K562 (cell line): ENCODE data around the gene SLC7A6OS. TPM values are rescaled to one million over a fixed set of nuclear protein-coding genes. Genes with fewer than 3 reads are reported as not detected.

Source experiments
- ARNT ChIP-seq, 2 experiments: fragments of 450-650 bp; IDR thresholded peaks; 2 replicates each; pipeline ENCODE4 v1.6.1; 2016; ENCODE audit warnings: mild to moderate bottlenecking in 1 of 2
- BRD9 ChIP-seq: fragments of 450-650 bp; IDR thresholded peaks from 2 replicates; pipeline ENCODE4 v1.6.1; 2018; ENCODE audit warnings: low read depth; ENCODE audit not compliant: partially characterized antibody
- CSDE1 ChIP-seq, 2 experiments: fragments of 450-650 bp; IDR thresholded peaks; 2 replicates each; pipeline ENCODE4 v1.6.1; 2016; ENCODE audit warnings: mild to moderate bottlenecking in 1 of 2
- DPF2 ChIP-seq: fragments of 450-650 bp; IDR thresholded peaks from 2 replicates; pipeline ENCODE4 v1.6.1; 2016
- EGR1 ChIP-seq: fragments of 450-650 bp; conservative IDR thresholded peaks from 2 replicates; pipeline ENCODE4 v1.6.1; 2017; ENCODE audit warnings: mild to moderate bottlenecking
- ELF4 ChIP-seq: fragments of 450-650 bp; formaldehyde crosslinking; IDR thresholded peaks from 2 replicates; pipeline ENCODE4 v1.4.0; 2022; ENCODE audit warnings: missing genetic modification characterization
- ELK1 ChIP-seq: sonication (generic); formaldehyde crosslinking; IDR thresholded peaks from 2 replicates; pipeline ENCODE4 v1.8.1; 2022; ENCODE audit warnings: missing genetic modification reagents
- HDAC2 ChIP-seq: fragments of 450-650 bp; IDR thresholded peaks from 2 replicates; pipeline ENCODE4 v1.6.1; 2016; ENCODE audit warnings: mild to moderate bottlenecking
- HNRNPL ChIP-seq: fragments of 200-400 bp; formaldehyde crosslinking; IDR thresholded peaks from 2 replicates; pipeline ENCODE4 v1.6.1; 2017; ENCODE audit warnings: low read depth, mild to moderate bottlenecking, low read length
- NELFE ChIP-seq: IDR thresholded peaks from 2 replicates; pipeline ENCODE4 v1.6.1; 2011; ENCODE audit warnings: mild to moderate bottlenecking; ENCODE audit not compliant: insufficient read depth, insufficient read length
- NFE2L1 ChIP-seq: fragments of 450-650 bp; IDR thresholded peaks from 2 replicates; pipeline ENCODE4 v1.6.1; 2016; ENCODE audit warnings: missing genetic modification characterization, low read depth, mild to moderate bottlenecking, missing compliant biosample characterization, moderate library complexity, borderline replicate concordance
- NR2F6 ChIP-seq: fragments of 450-650 bp; formaldehyde crosslinking; IDR thresholded peaks from 2 replicates; pipeline ENCODE4 v1.4.0; 2020; ENCODE audit warnings: mild to moderate bottlenecking
- PHB ChIP-seq: fragments of 250-450 bp; sonication (Bioruptor Pico); IDR thresholded peaks from 2 replicates; pipeline ENCODE4 v1.5.0; 2021
- PHB2 ChIP-seq: fragments of 450-650 bp; IDR thresholded peaks from 2 replicates; pipeline ENCODE4 v1.6.1; 2017; ENCODE audit warnings: low read depth
- PKNOX1 ChIP-seq: fragments of 450-650 bp; IDR thresholded peaks from 2 replicates; pipeline ENCODE4 v1.6.1; 2016
- POLR2B ChIP-seq: fragments of 450-650 bp; IDR thresholded peaks from 2 replicates; pipeline ENCODE4 v1.6.1; 2018; ENCODE audit warnings: low read depth; ENCODE audit not compliant: partially characterized antibody
- RBFOX2 ChIP-seq: fragments of 200-400 bp; formaldehyde crosslinking; IDR thresholded peaks from 2 replicates; pipeline ENCODE4 v1.6.1; 2017; ENCODE audit warnings: low read depth, mild to moderate bottlenecking, low read length, moderate library complexity
- SNRNP70 ChIP-seq: fragments of 200-400 bp; formaldehyde crosslinking; optimal IDR thresholded peaks from 2 replicates; pipeline ENCODE3; 2017; ENCODE audit warnings: low read depth, low read length
- TEAD2 ChIP-seq: fragments of 450-650 bp; IDR thresholded peaks from 2 replicates; pipeline ENCODE4 v1.6.1; 2016; ENCODE audit warnings: missing genetic modification characterization, control low read depth, missing compliant biosample characterization
- XRCC5 ChIP-seq: fragments of 200-400 bp; formaldehyde crosslinking; IDR thresholded peaks from 2 replicates; pipeline ENCODE4 v1.6.1; 2017; ENCODE audit warnings: low read depth, mild to moderate bottlenecking, low read length
- ZNF134 ChIP-seq: fragments of 250-450 bp; sonication (Bioruptor Pico); conservative IDR thresholded peaks from 2 replicates; pipeline ENCODE4 v1.4.0; 2020
- ZNF140 ChIP-seq: fragments of 250-450 bp; sonication (Bioruptor Pico); IDR thresholded peaks from 2 replicates; pipeline ENCODE4 v1.8.0; 2021; ENCODE audit warnings: moderate library complexity, mild to moderate bottlenecking, inconsistent platforms
- ZNF232 ChIP-seq: sonication (generic); formaldehyde crosslinking; IDR thresholded peaks from 2 replicates; pipeline ENCODE4 v1.8.0; 2022; ENCODE audit warnings: mild to moderate bottlenecking, missing genetic modification reagents
- ZNF436 ChIP-seq: fragments of 250-450, 450-650 bp; sonication (Bioruptor Pico); formaldehyde crosslinking; IDR thresholded peaks from 2 replicates; pipeline ENCODE4 v1.7.0; 2020; ENCODE audit warnings: mild to moderate bottlenecking
- ZNF57 ChIP-seq: fragments of 450-650 bp; formaldehyde crosslinking; IDR thresholded peaks from 2 replicates; pipeline ENCODE4 v1.4.0; 2020; ENCODE audit warnings: mild to moderate bottlenecking, moderate library complexity
- ZNF592 ChIP-seq: fragments of 450-650 bp; IDR thresholded peaks from 2 replicates; pipeline ENCODE4 v1.6.1; 2017; ENCODE audit warnings: antibody characterized with exemption, mild to moderate bottlenecking
- polyA plus RNA-seq, 8 experiments: library from polyadenylated mRNA; depleted of rRNA in 4 of 8; stranded (reverse) in 5 of 8; unstranded in 3 of 8; fragments of >200 nt; fragmentation: Nextera tagmentation in 2 of 8; fragmentation: Illumina TruSeq in 1 of 8; extraction: Ambion mirVana in 2 of 8; extraction: Trizol in 1 of 8; gene quantifications; 2 replicates each; pipeline versions ENCODE4 v1.2.1 to v1.2.3, GENCODE V29; 2011 to 2014; ENCODE audit warnings: inconsistent platforms in 1 of 8, missing spikeins in 1 of 8
- total RNA-seq, 7 experiments: library from RNA; depleted of rRNA in 6 of 7; stranded (reverse); fragments of >200 nt in 6 of 7; fragmentation: Illumina TruSeq in 2 of 7; extraction: Trizol in 2 of 7; gene quantifications; 2 replicates each; pipeline versions ENCODE4 v1.2.1 to v1.2.3, GENCODE V29; 2011 to 2021; ENCODE audit warnings: low replicate concordance in 1 of 7

Gene SLC7A6OS
- total and polyA plus RNA-seq, 9 of the 15 experiments (the other 6 are each of a cell fraction or from before 2014, with no cell fraction given): 2.7 to 23.6 (median 17.2) TPM

- TF ChIP-seq PHB2 (peak; percentile 27; the same call in 1 of the 2 replicates), CSDE1 (IDR thresholded peaks at IDR 0.05) (0 out of 4 replicates have a peak, but pooled peaks of 1 of the 2 experiments have one; percentile 59), ZNF232 (0 out of 2 replicates have a peak, but pooled peaks have one; percentile 61), ZNF134 (no peak), PHB (no peak), ZNF140 (CRISPR knock-in tag) (no peak), ZNF57 (no peak), RBFOX2 (peak; percentile 98), PKNOX1 (0 out of 2 replicates have a peak, but pooled peaks have one; percentile 13), SNRNP70 (no peak), EGR1 (peak; percentile 65), BRD9 (no peak), HNRNPL (peak; percentile 65; the same call in 1 of the 2 replicates), POLR2B (peak; percentile 93), NR2F6 (CRISPR knock-in tag) (no peak), TEAD2 (no peak), DPF2 (no peak), ELF4 (no peak), ZNF436 (CRISPR knock-in tag) (no peak), ZNF592 (peak; percentile 85), ARNT (IDR thresholded peaks at IDR 0.05) (peak in 1 of 2 experiments; percentile 72; a peak in 2 of 4 replicates), NELFE (no peak), NFE2L1 (no peak), ELK1 (CRISPR knock-in tag) (no peak), HDAC2 (peak; percentile 79), XRCC5 (no peak; the same call in 1 of the 2 replicates)
Measured at GRCh38 chr16:68310774-68311511, at the start of gene SLC7A6OS, which contains the start of gene PRMT7 (continued).
